SK-N-SH treated with all-trans-retinoic acid at 6 μM for 48 hours (cell line): Measurements from ENCODE around the gene LSAMP.

ENCODE experiments used
- ATAC-seq: fragments of 200-7000 bp; cut with Tn5 transposase; 3 replicates; pipeline ENCODE4 v1.9.1; 2020; ENCODE audit warnings: mild to moderate bottlenecking, moderate library complexity
- BACH2 ChIP-seq: fragments of 250-450 bp; sonication (Bioruptor Pico); IDR thresholded peaks from 2 replicates; pipeline ENCODE4 v1.9.0; 2021; ENCODE audit warnings: mild to moderate bottlenecking, borderline replicate concordance
- CSDC2 ChIP-seq: fragments of 250-450 bp; sonication (Bioruptor Pico); IDR thresholded peaks from 2 replicates; pipeline ENCODE4 v1.5.0; 2020; ENCODE audit warnings: mild to moderate bottlenecking, moderate library complexity
- ESRRG ChIP-seq: fragments of 250-450 bp; sonication (Bioruptor Pico); IDR thresholded peaks from 2 replicates; pipeline ENCODE4 v1.6.1; 2021; ENCODE audit warnings: mild to moderate bottlenecking
- GLIS3 ChIP-seq: fragments of 250-450 bp; sonication (Bioruptor Pico); IDR thresholded peaks from 2 replicates; pipeline ENCODE4 v1.5.0; 2020; ENCODE audit warnings: mild to moderate bottlenecking, moderate library complexity
- ISL1 ChIP-seq: fragments of 250-450 bp; sonication (Bioruptor Pico); IDR thresholded peaks from 2 replicates; pipeline ENCODE4 v2.1.2; 2022; ENCODE audit warnings: mild to moderate bottlenecking, moderate library complexity
- OSR1 ChIP-seq: fragments of 250-450 bp; sonication (Bioruptor Pico); IDR thresholded peaks from 2 replicates; pipeline ENCODE4 v1.8.0; 2022; ENCODE audit warnings: moderate library complexity, mild to moderate bottlenecking, inconsistent platforms
- PPARA ChIP-seq: fragments of 250-450 bp; sonication (Bioruptor Pico); IDR thresholded peaks from 2 replicates; pipeline ENCODE4 v1.5.0; 2020; ENCODE audit warnings: mild to moderate bottlenecking, borderline replicate concordance
- RARB ChIP-seq: fragments of 250-450 bp; sonication (Bioruptor Pico); IDR thresholded peaks from 2 replicates; pipeline ENCODE4 v1.8.0; 2021; ENCODE audit warnings: mild to moderate bottlenecking, moderate library complexity
- SNAI2 ChIP-seq: fragments of 250-450 bp; sonication (Bioruptor Pico); IDR thresholded peaks from 2 replicates; pipeline ENCODE4 v1.5.0; 2020; ENCODE audit warnings: mild to moderate bottlenecking, moderate library complexity
- TCF4 ChIP-seq: fragments of 250-450 bp; sonication (Bioruptor Pico); IDR thresholded peaks from 2 replicates; pipeline ENCODE4 v1.8.0; 2021; ENCODE audit warnings: mild to moderate bottlenecking, moderate library complexity, borderline replicate concordance
- TOX ChIP-seq: fragments of 250-450 bp; sonication (Bioruptor Pico); IDR thresholded peaks from 2 replicates; pipeline ENCODE4 v1.8.0; 2021; ENCODE audit warnings: mild to moderate bottlenecking, moderate library complexity, borderline replicate concordance
- ZC3H10 ChIP-seq: fragments of 250-450 bp; sonication (Bioruptor Pico); IDR thresholded peaks from 2 replicates; pipeline ENCODE4 v1.5.1; 2021; ENCODE audit warnings: mild to moderate bottlenecking, moderate library complexity
- ZFP3 ChIP-seq: fragments of 250-450 bp; sonication (Bioruptor Pico); IDR thresholded peaks from 2 replicates; pipeline ENCODE4 v1.5.0; 2020; ENCODE audit warnings: mild to moderate bottlenecking, moderate library complexity
- ZNF565 ChIP-seq: fragments of 450-650 bp; formaldehyde crosslinking; conservative IDR thresholded peaks from 2 replicates; pipeline ENCODE4 v1.5.0; 2020; ENCODE audit warnings: low read depth, mild to moderate bottlenecking, moderate library complexity
- ZNF70 ChIP-seq: fragments of 450-650 bp; formaldehyde crosslinking; IDR thresholded peaks from 2 replicates; pipeline ENCODE4 v1.5.0; 2020; ENCODE audit warnings: mild to moderate bottlenecking, moderate library complexity
- ZNF8 ChIP-seq: fragments of 450-650 bp; formaldehyde crosslinking; IDR thresholded peaks from 2 replicates; pipeline ENCODE4 v1.5.0; 2020; ENCODE audit warnings: mild to moderate bottlenecking, moderate library complexity
- TF ChIP-seq, protein P1 (sequence below): fragments of 250-450 bp; sonication (Bioruptor Pico); IDR thresholded peaks from 2 replicates; pipeline ENCODE4 v1.5.0; 2020; ENCODE audit warnings: mild to moderate bottlenecking, moderate library complexity
- TF ChIP-seq, protein P2 (sequence below): fragments of 250-450 bp; sonication (Bioruptor Pico); IDR thresholded peaks from 2 replicates; pipeline ENCODE4 v1.5.1; 2021; ENCODE audit warnings: mild to moderate bottlenecking, moderate library complexity
- TF ChIP-seq, protein P3 (sequence below): fragments of 250-450 bp; sonication (Bioruptor Pico); IDR thresholded peaks from 2 replicates; pipeline ENCODE4 v1.8.0; 2020; ENCODE audit warnings: mild to moderate bottlenecking, moderate library complexity, borderline replicate concordance
- TF ChIP-seq, protein P4 (sequence below): fragments of 250-450 bp; sonication (Bioruptor Pico); IDR thresholded peaks from 2 replicates; pipeline ENCODE4 v1.8.0; 2021; ENCODE audit warnings: low read depth, mild to moderate bottlenecking, moderate library complexity, borderline replicate concordance
- TF ChIP-seq, protein P5 (sequence below): fragments of 250-450 bp; sonication (Bioruptor Pico); IDR thresholded peaks from 2 replicates; pipeline ENCODE4 v1.5.1; 2020; ENCODE audit warnings: low read depth, mild to moderate bottlenecking, moderate library complexity

LSAMP gene

DNA sequence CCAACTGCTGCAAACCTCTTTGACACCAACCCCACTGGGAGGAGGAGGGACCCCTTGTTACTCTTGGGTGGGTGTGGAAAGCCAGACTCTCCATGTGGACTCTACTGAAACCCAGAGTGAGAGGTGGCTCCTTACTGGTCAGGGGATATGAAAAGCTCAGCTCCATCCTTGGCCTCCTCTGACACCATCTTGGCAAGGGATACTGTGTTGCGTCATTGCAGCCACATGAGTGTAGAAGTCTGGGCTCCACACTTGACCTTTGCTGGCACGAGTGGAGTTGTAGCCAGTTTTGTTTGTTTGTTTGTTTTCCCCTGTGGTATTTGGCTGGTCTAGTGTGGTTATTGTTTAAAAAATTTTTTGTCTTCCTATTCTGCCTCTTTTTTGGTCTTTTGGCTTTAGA, 532.9 kb downstream of the LSAMP start (continued):
- TF ChIP-seq, protein P1, sequence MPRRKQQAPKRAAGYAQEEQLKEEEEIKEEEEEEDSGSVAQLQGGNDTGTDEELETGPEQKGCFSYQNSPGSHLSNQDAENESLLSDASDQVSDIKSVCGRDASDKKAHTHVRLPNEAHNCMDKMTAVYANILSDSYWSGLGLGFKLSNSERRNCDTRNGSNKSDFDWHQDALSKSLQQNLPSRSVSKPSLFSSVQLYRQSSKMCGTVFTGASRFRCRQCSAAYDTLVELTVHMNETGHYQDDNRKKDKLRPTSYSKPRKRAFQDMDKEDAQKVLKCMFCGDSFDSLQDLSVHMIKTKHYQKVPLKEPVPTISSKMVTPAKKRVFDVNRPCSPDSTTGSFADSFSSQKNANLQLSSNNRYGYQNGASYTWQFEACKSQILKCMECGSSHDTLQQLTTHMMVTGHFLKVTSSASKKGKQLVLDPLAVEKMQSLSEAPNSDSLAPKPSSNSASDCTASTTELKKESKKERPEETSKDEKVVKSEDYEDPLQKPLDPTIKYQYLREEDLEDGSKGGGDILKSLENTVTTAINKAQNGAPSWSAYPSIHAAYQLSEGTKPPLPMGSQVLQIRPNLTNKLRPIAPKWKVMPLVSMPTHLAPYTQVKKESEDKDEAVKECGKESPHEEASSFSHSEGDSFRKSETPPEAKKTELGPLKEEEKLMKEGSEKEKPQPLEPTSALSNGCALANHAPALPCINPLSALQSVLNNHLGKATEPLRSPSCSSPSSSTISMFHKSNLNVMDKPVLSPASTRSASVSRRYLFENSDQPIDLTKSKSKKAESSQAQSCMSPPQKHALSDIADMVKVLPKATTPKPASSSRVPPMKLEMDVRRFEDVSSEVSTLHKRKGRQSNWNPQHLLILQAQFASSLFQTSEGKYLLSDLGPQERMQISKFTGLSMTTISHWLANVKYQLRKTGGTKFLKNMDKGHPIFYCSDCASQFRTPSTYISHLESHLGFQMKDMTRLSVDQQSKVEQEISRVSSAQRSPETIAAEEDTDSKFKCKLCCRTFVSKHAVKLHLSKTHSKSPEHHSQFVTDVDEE = no peak
- TF ChIP-seq PPARA = no peak
- TF ChIP-seq ZFP3 = no peak
- no peak for TF ChIP-seq ZNF565 (CRISPR knock-in tag)

DNA sequence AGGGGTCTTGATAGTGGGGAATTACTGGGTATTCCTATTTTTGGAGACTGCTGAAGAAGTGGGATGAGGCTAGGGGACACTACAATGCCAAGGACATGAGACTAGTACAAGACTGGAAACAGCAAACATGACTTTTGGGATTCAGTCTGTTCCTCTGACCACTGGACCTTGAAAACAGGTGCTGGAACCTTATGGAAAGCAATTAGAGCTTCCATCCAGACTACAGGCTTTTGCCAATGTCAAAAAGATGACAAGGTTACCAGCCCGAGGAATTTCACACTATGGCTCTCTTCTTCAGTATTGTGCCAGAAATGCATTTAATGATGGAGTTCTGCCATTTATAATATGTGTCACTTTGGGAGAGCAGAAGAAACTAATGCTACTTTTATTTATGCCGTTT, 539.4 kb downstream of the LSAMP start:
- TF ChIP-seq ZC3H10 (CRISPR knock-in tag) = no peak
- TF ChIP-seq, protein P2, sequence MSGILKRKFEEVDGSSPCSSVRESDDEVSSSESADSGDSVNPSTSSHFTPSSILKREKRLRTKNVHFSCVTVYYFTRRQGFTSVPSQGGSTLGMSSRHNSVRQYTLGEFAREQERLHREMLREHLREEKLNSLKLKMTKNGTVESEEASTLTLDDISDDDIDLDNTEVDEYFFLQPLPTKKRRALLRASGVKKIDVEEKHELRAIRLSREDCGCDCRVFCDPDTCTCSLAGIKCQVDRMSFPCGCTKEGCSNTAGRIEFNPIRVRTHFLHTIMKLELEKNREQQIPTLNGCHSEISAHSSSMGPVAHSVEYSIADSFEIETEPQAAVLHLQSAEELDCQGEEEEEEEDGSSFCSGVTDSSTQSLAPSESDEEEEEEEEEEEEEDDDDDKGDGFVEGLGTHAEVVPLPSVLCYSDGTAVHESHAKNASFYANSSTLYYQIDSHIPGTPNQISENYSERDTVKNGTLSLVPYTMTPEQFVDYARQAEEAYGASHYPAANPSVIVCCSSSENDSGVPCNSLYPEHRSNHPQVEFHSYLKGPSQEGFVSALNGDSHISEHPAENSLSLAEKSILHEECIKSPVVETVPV (CRISPR knock-in tag) = no peak
- no peak for ATAC-seq

DNA sequence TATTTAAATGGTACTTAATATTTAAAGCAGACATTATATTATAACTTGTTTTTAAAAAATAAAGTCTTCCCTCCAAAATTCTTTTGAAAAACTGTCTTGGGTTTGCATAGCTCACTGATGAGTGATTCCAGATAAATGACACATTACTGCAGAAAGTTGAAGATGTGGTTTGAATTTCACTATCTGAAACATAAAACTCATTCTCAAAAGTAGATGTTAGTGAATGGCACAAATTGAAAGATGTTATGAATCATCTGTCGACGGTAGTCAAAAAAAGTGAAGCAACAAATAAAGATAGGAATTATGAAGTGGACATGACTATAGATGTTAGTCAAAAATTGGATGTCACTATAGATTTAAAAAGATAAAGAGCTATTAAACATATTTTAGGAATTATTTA, 541.4 kb downstream of the LSAMP start:
- ATAC-seq = peak; percentile 66
- TF ChIP-seq TCF4 (CRISPR knock-in tag) (no peak), ISL1 (CRISPR knock-in tag) (peak; percentile 82), ZNF70 (CRISPR knock-in tag) (no peak), TOX (CRISPR knock-in tag) (peak; percentile 68; the same call in 1 of the 2 replicates)
- TF ChIP-seq, protein P3, sequence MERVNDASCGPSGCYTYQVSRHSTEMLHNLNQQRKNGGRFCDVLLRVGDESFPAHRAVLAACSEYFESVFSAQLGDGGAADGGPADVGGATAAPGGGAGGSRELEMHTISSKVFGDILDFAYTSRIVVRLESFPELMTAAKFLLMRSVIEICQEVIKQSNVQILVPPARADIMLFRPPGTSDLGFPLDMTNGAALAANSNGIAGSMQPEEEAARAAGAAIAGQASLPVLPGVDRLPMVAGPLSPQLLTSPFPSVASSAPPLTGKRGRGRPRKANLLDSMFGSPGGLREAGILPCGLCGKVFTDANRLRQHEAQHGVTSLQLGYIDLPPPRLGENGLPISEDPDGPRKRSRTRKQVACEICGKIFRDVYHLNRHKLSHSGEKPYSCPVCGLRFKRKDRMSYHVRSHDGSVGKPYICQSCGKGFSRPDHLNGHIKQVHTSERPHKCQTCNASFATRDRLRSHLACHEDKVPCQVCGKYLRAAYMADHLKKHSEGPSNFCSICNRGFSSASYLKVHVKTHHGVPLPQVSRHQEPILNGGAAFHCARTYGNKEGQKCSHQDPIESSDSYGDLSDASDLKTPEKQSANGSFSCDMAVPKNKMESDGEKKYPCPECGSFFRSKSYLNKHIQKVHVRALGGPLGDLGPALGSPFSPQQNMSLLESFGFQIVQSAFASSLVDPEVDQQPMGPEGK (CRISPR knock-in tag) = 0 out of 2 replicates have a peak, but pooled peaks have one; percentile 48
- TF ChIP-seq, all 23 proteins: peak for 3

DNA sequence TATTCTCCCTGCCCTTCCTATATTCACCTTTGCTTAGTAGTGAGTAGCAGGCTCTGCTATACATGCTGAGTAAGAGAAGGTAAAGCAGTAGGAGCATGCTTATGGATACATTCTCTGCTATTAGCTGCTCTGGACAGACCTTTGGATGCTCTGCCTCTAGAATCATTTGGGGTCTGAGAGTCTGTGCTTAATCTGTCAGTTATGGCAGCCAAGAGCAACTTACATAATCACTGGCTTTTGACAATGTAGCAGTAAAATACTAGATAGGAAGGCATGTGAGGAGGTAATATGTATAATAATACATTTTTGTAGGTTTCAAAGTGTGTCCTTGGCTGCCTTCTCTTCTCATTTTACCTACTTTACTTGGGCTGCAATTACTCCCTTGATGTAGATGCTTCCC, 544.3 kb downstream of the LSAMP start:
- no peak for ATAC-seq
- TF ChIP-seq GLIS3 (CRISPR knock-in tag) (no peak), TCF4 (CRISPR knock-in tag) (no peak), BACH2 (no peak), ZFP3 (no peak), OSR1 (CRISPR knock-in tag) (no peak), CSDC2 (CRISPR knock-in tag) (no peak), RARB (CRISPR knock-in tag) (no peak), ISL1 (CRISPR knock-in tag) (no peak), ZNF70 (CRISPR knock-in tag) (no peak), PPARA (no peak), ZNF8 (CRISPR knock-in tag) (no peak), SNAI2 (CRISPR knock-in tag) (no peak), ESRRG (CRISPR knock-in tag) (no peak), TOX (CRISPR knock-in tag) (no peak)
- TF ChIP-seq, protein P3 (CRISPR knock-in tag) = no peak
- TF ChIP-seq, protein P4, sequence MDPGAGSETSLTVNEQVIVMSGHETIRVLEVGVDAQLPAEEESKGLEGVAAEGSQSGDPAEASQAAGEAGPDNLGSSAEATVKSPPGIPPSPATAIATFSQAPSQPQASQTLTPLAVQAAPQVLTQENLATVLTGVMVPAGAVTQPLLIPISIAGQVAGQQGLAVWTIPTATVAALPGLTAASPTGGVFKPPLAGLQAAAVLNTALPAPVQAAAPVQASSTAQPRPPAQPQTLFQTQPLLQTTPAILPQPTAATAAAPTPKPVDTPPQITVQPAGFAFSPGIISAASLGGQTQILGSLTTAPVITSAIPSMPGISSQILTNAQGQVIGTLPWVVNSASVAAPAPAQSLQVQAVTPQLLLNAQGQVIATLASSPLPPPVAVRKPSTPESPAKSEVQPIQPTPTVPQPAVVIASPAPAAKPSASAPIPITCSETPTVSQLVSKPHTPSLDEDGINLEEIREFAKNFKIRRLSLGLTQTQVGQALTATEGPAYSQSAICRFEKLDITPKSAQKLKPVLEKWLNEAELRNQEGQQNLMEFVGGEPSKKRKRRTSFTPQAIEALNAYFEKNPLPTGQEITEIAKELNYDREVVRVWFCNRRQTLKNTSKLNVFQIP = no peak
- TF ChIP-seq, protein P1 = no peak
- TF ChIP-seq, protein P5, sequence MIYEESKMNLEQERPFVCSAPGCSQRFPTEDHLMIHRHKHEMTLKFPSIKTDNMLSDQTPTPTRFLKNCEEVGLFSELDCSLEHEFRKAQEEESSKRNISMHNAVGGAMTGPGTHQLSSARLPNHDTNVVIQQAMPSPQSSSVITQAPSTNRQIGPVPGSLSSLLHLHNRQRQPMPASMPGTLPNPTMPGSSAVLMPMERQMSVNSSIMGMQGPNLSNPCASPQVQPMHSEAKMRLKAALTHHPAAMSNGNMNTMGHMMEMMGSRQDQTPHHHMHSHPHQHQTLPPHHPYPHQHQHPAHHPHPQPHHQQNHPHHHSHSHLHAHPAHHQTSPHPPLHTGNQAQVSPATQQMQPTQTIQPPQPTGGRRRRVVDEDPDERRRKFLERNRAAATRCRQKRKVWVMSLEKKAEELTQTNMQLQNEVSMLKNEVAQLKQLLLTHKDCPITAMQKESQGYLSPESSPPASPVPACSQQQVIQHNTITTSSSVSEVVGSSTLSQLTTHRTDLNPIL (CRISPR knock-in tag) = no peak
